CD4-positive, alpha-beta T cell treated with Interleukin-4 for 4 hours (primary cell): Measurements from ENCODE around the gene TAMALIN.

Experiments used
- DNase-seq: peaks from one replicate; pipeline ENCODE4 v3.0.0-alpha.2; 2020

The TAMALIN gene

DNA sequence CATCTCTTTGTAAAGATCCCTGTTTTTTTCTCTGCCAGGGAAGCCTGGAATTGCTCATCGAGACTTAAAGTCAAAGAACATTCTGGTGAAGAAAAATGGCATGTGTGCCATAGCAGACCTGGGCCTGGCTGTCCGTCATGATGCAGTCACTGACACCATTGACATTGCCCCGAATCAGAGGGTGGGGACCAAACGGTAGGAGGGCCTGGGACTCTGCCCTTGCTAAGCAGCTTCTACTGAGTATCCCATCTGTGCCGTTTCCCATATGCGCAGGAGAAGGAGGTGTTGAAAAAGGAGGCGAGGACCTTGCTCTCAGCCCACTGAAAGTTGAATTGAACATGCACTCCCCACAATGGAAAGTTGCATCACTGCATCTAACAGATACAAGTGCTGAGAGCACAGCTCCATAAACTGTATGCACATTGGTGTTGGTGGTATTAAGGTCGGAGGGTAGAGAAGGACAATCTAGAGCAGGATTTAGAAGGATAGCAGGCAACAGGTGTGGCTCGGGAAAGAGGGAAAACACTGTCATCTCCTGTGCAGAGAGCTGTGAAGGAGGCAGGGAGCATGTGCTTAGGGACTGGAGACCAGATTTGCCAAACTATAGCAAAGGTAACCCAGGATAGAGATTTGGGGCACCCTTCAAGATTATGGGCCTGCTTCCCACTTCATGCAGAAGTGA lies 21.5 kb upstream of the TAMALIN start:
- no peak for DNase-seq

DNA sequence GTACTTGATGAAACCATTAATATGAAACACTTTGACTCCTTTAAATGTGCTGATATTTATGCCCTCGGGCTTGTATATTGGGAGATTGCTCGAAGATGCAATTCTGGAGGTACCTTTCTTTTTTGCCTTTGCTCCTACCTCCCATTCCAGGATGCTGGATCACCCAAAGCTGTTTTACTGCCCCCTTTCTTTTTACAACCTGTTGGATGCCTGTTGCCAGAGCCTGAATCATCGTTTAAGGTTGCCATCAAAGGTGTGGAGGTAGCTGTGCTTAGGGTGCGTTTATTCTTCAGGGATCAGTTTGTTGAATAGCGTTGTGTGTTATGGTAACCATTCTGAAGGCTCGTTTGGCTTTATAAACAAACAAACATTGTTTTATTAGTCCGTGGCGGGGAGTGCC lies 19.9 kb upstream of the TAMALIN start:
- no peak for DNase-seq

DNA sequence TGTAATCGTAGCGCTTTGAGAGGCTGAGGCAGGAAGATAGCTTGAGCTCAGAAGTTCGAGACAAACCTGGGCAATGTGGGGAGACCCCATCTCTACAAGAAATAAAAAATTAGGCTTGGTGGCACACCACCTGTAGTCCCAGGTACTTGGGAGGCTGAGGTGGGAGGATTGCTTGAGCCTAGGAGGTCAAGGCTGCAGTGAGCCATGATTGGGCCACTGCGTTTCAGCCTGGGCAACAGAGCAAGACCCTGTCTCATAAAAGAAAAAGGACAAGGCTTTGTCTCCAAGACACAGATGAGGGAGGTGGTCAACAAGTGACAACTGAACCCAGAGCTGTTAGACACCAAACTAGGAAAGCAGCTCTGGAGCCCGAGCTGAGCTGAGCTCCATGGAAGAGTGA lies 14.5 kb upstream of the TAMALIN start:
- DNase-seq: no peak

DNA sequence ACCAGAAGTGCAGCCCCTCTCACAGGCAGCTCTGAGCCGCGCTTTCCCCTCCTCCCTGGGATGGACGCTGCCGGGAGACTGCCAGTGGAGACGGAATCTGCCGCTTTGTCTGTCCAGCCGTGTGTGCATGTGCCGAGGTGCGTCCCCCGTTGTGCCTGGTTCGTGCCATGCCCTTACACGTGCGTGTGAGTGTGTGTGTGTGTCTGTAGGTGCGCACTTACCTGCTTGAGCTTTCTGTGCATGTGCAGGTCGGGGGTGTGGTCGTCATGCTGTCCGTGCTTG lies 12.3 kb upstream of the TAMALIN start:
- no peak for DNase-seq

DNA sequence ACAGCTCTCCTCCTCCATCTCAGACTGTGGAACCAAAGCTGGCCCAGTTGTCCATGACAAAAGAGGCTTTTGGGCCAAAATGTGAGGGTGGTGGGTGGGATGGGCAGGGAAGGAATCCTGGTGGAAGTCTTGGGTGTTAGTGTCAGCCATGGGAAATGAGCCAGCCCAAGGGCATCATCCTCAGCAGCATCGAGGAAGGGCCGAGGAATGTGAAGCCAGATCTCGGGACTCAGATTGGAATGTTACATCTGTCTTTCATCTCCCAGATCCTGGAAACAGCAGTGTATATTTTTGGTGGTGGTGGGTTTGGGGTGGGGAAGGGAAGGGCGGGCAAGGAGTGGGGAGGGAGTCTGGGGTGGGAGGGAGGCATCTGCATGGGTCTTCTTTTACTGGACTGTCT lies 11.8 kb upstream of the TAMALIN start:
- DNase-seq: no peak

DNA sequence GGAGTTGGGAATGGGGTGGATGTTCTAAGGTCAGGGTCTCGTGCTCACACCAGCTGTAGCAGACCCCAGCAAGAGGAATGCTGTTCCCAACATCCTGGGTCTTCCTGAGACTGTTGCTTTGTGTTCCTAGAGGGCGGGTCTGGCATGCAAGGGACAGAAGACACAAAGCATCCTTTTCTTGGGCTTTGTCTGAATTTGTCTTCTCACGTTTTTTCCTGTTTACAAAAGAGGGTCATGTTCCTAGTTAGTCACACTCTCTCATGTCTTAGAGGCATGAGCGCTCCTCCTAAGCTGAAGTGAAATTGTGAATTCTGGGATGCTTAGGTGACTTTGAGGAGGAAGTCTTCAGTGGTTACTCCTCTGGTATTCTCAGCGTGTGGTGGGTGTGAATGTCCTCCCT lies 9.6 kb upstream of the TAMALIN start:
- no peak for DNase-seq

DNA sequence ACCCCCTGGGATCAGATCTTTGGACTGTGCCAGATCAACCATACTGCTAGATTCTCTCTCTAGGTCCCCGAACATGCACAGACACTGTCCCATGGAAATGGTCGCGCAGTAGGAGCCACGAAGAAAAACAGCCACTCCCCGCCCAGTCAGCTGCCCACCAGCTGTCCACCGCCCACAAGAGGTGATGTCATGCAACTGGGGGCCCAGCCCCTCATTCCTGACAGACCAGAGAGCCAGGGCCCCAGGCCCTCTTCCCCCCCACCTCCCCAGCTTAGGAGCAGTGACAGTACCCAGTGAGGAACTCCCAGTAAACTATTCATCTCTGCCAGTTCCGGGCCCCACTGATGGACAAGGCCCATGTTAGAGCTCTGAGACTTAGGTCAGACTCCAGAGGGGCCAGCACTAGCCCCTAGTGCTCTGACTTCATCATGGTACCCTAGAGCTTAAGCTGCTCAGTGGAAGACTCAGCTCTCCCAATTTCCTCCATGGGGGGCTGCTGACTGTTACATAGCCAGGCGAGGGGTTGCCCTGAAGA lies 3.7 kb upstream of the TAMALIN start:
- no peak for DNase-seq

DNA sequence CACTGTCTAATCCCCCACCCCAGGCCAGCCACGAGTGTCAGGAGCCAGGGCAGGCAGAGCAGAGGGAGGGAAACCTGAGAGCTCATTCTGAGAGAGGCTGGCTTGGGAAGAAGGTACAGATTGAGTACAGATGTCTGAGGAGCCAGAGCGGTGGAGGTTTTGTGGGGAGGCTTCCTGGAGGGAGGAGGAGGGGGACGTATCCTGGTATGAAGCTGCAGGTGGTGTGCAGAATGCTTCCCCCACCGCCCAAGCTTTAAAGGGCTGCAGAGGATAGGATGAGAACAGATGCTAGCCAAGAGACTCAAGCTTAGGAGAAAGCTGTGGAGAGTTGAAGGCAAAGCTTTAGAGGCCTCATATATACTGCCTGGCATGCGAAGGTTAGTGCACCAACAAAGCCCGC lies 3.2 kb upstream of the TAMALIN start:
- no peak for DNase-seq

DNA sequence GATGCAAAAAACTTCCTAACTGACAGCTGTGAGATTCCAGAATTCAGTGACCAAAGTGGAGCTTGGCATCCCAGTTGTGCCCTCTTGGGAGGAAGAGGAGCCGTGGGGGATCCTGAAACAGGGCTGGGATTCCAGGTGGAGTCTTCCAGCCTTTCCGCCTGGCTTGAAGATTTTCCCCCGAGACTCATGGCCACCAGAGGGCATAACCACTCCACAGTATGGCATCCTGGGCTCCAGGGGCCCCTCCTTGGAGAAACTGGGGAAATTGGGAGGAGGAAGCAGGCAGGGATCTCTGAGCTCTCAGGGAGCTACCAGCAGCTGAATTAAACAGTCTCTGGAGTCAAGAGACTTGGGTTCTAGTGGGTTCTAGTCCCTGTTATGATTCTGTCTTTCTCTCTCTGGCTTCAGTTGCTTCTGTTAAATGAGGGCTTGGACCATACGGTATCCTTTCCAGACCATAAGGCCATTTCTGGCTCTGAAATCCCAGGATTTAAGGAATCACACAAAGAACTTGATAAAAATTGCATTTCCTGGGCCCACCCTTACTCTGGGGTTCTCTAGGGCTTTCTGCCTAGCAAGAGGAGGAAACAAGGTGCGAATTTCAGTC lies 2.6 kb upstream of the TAMALIN start:
- no peak for DNase-seq

DNA sequence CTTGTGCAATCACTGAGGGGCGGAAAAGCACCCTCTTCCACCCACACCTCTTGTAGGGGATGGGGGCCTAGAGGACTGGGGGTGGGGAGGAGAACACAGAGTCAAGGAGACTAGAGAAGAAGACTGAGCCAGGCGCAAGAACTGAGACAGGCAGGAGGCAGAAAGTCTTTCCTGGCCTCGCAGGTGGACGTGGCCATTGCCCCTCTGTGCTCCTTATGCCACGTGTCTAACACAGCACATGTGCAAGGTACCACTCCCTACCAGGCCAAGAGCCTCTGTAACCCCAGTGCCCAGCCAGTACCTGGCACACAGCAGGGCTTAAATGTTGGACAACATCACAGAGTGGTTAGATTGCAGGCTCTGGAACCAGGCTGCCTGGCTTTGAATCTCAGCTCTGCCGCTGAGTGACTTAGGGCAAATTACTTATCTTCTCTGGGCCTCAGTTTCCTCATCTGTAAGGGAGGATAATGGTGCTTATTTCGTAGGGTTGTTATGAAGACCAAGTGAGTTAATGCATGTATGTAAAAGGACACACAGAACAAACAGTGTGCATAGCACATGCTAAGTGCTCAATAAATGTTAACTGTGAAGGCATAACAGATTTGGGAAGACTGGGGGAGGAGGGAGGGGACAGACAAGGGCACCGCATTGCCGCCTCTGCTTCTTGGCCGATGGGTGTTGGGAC lies 1.4 kb upstream of the TAMALIN start:
- DNase-seq: no peak

DNA sequence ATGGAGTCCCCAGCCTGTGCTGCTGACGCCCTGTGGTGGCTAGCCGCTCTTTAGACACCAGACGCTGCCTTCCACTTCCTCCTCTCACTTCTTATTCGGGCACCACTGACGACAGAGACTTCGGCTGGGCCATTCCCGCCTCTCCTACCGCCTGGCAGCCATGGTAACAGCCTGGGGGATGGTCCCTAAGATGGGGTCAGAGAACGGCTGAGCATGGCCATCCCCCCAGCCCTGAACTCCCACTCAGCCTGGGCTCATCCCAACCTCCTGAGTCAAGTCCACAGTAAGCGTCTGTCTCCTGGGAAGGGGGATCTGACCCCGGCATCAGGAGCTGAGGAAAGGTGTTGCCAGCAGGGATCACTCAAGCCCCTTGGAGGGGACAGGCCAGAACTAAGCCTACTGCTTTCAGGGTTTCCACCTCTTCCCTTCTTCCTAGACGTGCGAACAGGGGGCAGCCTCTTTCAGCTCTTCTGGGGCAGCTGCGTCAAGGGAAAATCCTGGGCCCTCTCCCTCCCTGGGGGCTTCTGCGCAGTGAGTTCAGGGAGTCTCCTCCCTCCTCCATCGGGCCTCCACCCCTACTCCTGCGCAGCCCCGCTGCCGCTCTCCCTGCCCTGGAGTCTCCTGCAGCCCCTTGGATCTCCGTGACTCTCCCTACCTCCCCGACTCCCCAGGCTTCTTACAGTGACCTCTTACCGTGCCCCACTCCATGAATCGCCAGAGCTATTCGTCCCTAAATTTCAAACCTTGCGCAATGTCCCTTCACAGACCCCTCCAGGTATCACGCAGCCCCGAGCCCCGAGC lies 643 bp upstream of the TAMALIN start:
- peak; percentile 26 for DNase-seq

DNA sequence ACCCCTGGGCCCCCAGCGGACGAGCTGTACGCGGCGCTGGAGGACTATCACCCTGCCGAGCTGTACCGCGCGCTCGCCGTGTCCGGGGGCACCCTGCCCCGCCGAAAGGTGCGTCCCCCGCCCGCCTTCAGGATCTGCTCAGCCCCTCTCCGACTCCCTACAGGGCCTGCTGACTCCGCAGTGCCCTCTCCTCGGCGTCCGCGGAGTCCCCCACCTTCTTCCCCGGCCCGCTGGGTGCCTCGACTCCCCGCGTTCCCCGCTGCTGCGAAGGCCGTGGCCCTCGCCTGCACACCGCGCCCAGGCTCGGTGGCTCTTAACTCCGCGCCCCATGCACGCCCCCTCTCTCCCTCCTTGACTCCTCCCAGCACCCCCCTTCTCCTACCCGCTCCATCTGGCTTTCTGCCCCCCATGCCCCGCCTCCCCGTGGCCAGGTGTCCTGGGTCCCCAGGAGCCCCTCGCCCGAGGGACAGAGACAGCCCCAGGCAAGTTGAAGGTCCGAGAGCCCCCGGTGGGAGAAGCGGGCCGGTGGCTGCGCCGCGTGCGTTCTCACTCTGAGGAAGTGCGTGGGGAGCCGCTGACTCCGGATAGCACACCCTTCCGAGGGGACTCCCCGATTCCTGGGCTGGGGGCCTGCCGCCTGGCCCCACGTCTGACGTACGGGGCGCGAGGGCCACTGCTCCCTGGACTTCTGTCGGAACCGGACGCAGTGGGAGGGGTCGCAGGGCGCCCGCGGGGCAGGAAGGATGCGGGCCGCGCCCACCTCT lies 594 bp downstream of the TAMALIN start:
- DNase-seq: peak; percentile 35

DNA sequence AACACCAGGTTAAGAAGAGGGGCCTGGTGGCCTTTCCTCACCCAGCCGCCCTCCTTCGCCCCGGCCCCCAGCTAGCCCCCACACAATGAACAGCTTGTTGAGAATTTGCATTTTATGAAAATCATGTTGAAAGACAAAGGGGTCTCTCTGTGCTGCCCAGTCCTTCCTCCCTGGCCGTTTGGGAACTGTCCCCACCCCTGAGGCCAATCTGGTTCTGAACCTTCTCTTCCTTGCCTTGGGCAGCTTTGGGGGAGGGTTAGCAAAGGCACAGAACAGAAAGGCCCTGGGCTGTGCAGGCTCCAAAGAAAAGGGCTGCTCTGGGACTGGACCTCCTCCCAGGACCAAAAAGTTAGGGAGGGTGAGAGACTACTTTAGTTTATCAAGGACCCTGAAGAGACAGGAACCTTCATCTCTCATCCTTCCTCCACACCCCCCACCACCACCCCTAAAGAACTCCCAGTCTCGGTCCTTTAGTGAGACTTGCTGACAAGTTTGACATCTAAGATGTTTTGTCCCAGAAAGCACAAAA lies 1.3 kb downstream of the TAMALIN start:
- no peak for DNase-seq

DNA sequence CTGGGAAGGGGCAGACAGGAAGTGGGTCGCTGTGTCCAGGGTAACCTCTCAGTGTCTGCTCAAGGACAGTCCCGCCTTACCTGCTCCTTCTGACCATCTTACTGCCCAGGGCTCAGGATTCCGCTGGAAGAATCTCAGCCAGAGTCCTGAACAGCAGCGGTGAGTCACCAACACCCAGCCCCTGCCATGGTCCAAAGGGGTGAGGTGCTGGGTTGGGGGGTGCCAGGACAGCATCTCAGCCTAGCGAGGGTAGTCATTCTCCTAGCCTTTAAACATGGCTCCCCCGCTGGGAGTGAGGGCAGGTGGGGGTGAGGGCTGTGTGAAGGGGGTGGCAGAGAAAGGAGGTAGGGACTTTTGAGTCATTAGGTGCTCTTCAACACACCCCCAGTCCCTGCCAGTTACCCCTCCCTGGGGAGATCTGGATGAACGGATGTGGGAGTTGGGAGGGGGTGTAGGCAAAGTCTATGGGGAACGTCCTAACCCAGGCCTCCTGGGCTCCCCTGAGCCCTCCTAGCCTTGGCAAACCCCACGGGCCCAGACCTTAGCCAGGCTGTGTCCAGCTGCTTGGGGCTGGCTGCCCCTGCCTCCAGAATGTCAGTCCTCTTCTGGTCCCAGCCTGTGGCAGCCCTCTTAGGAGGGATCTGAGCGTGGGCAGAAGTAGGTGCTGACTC lies 2.5 kb downstream of the TAMALIN start:
- no peak for DNase-seq

DNA sequence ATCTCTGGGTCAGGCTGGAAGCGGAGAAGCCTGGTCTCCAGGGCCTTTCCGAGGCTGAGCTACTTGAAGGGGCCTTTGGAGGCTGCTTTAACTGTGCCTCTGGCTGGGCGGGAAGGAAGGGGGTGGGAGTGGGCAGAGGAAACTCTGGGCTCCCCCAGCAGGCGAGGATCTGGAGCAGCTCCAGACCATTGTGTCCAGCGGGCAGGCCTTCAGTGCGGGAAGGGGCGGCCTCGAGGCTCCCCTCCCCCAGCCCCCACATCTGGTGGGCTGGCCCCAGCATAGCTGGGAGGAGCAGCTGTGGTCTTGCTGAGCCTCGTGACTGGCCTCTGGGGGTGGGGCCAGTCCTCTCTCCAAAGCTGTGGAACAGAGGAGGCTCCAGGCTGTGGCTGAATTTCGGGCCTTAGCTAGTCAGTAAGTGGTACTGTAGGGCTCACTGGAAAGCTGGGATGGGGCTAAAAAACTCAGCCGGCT lies 3.4 kb downstream of the TAMALIN start:
- no peak for DNase-seq

DNA sequence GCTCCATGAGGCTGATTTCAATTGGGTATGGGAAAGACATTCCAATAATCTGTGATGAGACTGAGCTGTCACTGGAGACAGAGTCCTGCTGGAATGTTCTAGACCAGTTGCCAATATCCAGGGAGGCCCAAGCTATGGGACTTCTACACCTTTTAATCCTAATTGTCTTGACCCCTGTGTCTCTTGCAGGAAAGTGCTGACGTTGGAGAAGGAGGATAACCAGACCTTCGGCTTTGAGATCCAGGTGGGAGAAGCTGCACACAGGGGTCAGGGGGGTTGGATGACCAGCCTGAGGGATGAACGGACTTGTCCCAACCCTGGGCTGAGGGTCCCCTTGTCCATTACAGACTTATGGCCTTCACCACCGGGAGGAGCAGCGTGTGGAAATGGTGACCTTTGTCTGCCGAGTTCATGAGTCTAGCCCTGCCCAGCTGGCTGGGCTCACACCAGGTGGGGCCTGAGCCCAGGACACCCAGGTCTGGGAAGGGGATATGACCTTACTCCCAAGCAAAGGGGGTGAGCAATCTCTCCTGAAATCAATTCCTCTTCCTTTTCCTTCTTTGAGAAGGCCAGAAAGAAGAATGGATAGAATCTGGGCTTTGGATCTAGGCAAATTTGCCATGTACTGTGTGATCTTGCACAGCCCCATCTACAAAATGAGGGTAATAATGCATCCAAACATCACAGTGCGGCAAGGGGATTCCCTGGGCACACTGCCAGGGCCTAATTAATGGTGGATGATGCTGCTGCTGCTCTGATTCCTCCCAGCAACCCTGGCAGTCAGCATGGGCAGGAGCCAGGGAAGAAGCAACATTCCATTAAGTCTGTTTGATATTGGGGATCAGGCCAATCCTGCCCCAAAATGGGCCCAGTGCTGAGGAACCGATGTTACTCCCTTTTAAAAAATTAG lies 4.2 kb downstream of the TAMALIN start:
- no peak for DNase-seq

DNA sequence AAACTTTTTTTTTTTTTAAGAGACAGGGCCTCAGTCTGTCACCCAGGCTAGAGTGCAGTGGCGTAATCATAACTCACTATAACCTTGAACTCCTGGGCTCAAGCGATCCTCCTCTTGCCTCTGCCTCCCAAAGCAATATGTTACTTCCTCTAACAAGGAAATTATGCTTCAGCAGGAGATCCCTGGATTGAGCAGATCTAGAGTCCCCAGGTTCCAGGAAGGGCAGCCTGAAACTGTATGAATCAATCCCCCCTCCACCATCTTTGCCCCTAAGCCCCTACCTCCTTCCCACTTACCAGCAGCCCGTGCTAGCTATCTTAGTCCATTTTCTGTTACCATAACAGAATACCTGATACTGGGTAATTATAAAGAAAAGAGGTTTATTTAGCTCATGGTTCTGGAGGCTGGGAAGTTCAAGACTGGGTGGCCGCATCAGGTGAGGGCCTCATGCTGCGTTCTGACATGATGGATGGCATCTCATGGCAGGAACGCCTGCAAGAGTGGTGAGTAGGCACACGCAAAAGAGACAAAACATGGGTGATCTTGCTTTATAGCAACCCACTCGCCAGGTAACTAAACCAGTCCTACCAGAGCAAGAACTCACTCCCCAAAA lies 5.0 kb downstream of the TAMALIN start:
- no peak for DNase-seq

DNA sequence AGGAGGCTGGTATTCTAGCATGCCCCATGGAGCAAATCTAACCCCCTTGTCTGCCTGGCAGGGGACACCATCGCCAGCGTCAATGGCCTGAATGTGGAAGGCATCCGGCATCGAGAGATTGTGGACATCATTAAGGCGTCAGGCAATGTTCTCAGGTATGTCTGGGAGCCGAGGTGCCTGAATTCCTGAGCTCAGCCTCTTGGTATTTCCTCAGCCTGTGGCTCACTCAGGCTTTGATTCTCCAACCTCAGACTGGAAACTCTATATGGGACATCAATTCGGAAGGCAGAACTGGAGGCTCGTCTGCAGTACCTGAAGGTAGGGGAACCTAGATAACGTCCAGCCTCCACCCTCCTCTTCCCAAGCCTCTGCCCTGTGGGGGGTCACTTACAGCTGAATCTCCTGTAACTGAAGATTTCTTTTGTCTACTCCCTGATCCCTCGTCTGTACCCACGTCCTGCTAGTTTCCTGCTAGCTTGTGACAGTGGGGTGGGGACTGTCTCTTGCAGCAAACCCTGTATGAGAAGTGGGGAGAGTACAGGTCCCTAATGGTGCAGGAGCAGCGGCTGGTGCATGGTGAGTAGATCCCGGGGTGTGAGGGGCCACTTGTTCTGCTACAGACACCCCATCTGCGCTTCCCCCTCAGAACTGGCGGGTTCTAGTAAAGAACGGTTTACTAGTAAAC lies 7.0 kb downstream of the TAMALIN start:
- DNase-seq: no peak
